Spleen (tissue), 7 donors: ENCODE data around the gene CDK7.

Source experiments
- POLR2AphosphoS5 ChIP-seq, 3 donors: sonication (generic); formaldehyde crosslinking; IDR thresholded peaks; one replicate each; pipeline ENCODE4 v1.5.1; 2017; ENCODE audit warnings: antibody characterized with exemption in 3 of 3
- TF ChIP-seq, protein P1 (sequence below), 11 experiments: fragments of 200-600 bp in 7 of 11; fragments of 450-650 bp in 4 of 11; sonication (generic) in 4 of 11; IDR thresholded peaks in 8 of 11; conservative IDR thresholded peaks in 3 of 11; 1 replicate in 7 of 11; 2 replicates in 4 of 11; pipeline versions ENCODE4 v1.4.0 to v1.8.0; 2016 to 2021; ENCODE audit warnings: antibody characterized with exemption in 11 of 11, inconsistent platforms in 4 of 11, mild to moderate bottlenecking in 1 of 11
- donor health status: DM: no; HTN: no; CAD: no; lungs with moderate emphysema.
- donor health status: DM: no; HTN: no; CAD: no.
- donor health status: DM: no; HTN: no; CAD: no.

DNA sequence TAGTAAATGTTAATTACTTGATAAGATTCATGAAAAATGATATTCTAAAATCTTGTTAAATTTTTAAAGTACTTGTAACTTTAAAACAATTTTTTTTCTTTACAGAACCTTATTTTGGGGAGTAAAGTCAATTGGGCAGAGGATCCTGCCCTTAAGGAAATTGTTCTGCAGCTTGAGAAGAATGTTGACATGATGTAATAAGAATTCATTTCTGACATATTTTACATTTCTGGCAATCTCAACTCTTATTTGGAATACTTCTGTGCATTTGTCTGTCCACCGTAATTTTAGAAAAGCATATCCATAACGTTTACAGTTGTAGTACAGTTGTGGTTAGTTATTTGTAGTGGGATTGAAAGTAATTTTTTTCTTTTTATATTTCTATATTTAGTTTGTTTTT lies 25.1 kb upstream of the CDK7 start:
- TF ChIP-seq, protein P1, sequence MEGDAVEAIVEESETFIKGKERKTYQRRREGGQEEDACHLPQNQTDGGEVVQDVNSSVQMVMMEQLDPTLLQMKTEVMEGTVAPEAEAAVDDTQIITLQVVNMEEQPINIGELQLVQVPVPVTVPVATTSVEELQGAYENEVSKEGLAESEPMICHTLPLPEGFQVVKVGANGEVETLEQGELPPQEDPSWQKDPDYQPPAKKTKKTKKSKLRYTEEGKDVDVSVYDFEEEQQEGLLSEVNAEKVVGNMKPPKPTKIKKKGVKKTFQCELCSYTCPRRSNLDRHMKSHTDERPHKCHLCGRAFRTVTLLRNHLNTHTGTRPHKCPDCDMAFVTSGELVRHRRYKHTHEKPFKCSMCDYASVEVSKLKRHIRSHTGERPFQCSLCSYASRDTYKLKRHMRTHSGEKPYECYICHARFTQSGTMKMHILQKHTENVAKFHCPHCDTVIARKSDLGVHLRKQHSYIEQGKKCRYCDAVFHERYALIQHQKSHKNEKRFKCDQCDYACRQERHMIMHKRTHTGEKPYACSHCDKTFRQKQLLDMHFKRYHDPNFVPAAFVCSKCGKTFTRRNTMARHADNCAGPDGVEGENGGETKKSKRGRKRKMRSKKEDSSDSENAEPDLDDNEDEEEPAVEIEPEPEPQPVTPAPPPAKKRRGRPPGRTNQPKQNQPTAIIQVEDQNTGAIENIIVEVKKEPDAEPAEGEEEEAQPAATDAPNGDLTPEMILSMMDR (IDR thresholded peaks at IDR 0.05 in 8 of 11, conservative IDR thresholded peaks at IDR 0.05 in 3 of 11), result no peak
- no peak for TF ChIP-seq POLR2AphosphoS5 (IDR thresholded peaks at IDR 0.05)
